HG03442 (cell line): Measurements from ENCODE around the gene FGF1.

Experiments used
- ATAC-seq: cut with Tn5 transposase; IDR thresholded peaks from one replicate; pipeline ENCODE4 v1.9.1; 2021; ENCODE audit warnings: mild to moderate bottlenecking, moderate library complexity; ENCODE audit not compliant: unreplicated experiment

FGF1 gene

DNA sequence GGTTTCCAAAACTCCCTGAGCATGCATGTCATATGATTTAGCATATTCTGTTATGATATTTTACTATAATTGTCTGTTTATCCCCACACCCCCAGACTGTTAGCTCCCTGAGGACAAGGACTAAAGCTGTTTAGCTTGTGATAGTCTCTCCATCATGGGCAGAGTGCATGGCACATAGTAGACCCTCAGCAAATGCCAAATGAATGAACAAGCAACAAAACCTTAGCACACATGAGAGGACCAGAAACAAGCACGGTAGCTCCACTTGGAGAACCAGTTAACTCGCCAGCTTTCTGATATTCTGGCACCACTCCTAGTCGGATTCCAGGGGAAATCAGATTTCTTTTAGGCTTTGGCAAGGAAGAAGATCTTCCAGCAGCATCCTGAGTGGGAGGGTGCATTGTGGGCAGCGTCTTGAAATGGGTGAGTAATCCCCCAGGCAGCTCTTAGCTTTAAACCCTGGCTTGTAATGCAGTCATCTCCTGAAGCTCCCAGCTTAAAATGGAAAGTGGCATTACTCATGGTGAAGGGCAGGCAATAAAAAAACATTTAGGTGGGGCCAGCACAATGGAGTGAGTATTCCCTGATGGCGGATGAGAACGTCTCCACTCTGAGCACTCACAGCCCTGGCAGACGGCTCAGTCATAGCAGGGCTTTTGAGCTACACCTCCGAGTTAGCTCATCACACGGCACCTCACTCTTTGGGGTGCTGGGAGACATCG is 41.1 kb downstream of the FGF1 start:
- no peak for ATAC-seq

DNA sequence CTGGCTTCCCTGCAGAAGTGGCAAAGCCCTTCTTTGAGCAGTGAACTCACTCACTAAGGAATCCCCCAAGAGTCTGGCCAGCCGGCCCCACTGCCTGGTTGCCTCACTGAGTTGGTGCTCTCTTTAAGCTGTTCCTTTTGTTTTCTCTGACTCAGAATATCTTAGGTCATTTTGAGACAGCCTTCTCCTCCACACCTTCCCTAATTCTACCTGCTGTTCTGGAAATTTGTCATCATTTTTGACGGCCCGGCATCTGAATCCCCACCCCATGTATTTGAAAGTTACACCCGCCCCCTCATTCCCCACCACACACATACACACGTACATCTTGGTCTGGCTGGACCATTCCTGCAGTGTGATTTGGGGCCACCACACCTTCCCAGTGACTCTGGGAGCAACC is 41.8 kb downstream of the FGF1 start:
- ATAC-seq: no peak

DNA sequence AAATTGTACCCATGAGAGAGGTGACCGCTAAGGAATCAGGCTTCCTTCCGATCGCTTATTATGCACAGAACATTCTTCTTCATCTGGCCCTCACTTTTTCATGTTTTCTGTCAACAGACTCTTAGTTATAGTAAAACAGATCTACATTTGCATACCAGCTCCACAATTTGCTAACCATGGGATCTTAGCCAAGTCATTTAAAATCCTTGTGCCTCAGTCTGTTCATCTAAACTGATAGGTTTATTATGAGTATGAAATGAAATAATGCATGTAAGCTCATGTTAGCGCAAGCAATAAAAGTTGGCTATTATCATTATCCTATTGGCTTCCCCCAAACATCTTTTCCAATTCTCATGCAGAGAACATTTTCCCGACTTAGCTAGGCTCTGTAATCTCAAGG is 42.3 kb downstream of the FGF1 start:
- ATAC-seq: no peak

DNA sequence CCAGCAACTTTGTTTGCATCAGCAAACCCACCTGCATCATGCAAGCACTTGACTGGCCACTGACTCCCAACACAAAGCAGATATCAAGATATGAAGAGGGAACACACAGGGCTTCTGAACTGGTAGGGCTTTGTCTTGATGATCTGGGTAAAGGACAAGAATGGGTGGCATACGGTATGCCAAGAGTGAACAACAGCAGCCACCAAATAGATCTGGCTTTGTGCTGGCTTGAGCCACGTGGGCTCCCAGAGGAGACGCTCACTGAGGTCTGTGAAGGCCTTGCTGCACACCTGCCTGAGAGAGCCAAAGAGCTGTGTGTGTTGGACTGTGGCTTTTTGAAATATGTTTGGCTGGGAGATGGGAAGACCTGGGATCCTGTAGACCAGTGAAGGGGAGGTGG is 43.5 kb downstream of the FGF1 start:
- ATAC-seq: no peak

DNA sequence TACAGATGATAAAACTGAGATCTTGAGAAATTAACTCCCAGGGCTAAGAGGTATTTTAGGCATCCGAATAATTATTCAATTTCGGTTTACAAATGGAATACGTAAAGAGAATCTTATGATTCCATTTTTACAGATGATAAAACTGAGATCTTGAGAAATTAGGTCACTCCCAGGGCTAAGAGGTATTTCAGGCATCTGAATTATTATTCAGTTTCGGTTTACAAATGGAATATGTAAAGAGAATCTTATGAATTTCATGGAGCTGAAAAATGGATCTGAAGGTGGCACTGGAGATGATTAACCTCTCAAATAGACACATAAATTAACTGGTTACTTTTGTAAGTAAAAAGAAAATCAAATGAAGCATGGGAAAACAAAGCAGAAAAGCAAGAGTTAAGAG is 44.2 kb downstream of the FGF1 start:
- ATAC-seq: no peak

DNA sequence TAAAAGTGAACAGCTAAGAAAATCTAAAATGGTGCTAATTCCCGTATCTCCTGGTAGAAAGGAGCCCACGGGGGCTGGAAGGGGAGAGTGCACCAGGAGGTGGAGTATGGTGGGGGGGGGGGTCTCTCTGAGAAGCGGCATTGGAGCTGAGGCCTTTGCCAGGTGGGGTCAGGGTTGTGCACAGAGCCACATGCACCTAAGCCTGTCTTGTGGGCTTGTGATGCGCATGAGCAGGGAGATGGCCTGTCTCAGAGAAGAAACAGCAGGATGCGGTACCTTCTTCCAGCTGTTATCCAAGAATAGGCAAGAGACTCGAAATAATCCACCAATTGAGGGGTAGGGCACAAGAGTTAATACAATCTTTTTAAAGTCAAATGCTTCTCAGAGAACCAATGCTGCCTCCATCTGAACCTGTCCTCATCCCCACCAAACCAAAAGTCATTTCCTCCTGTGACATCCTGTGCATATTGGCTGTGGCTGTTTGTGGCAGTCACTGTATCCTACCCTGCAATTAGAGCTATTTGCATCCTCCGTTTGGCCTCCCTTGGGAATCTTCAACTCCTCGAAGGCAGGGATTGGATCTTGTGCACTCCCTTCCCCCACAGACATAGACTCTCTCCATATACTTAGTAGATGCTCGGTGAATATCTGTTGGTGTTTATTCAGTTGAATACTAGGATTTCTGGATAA is 45.4 kb downstream of the FGF1 start:
- no peak for ATAC-seq

DNA sequence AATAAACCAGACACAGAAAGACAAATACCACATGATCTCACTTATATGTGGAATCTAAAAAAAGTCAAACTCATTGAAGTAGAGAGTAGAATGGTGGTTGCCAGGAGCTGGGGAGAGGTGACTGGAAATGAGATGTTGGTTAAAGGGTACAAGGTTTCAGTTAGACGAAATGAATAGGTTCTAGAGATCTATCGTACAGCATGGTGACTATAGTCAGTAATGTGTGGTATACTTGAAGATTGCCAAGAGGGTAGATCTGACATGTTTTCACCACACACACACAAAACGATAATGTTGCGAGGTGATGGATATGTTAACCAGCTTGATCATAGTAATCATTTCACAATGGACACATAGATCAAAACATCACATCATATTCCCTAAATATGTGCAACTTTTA is 46.4 kb downstream of the FGF1 start:
- ATAC-seq: no peak

DNA sequence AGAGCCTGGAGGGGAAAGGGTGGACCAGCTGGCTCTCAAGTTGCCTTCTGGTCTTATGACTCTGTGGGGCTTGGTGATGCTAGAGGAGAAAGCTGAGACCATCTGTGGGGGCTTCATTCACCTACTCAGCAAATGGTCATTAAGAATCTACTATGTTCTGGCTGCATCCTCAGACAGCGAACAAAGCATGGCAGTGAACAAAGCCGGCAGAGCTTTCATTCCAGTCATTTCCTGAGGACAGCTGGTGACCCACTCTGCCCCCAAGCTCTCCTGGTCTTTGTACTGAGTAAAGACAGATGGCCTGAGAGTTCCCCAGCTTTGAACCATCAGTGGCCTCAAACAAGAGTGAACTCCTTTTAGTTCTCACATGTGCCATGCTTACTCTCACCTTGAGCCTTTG is 48.0 kb downstream of the FGF1 start:
- ATAC-seq: no peak

DNA sequence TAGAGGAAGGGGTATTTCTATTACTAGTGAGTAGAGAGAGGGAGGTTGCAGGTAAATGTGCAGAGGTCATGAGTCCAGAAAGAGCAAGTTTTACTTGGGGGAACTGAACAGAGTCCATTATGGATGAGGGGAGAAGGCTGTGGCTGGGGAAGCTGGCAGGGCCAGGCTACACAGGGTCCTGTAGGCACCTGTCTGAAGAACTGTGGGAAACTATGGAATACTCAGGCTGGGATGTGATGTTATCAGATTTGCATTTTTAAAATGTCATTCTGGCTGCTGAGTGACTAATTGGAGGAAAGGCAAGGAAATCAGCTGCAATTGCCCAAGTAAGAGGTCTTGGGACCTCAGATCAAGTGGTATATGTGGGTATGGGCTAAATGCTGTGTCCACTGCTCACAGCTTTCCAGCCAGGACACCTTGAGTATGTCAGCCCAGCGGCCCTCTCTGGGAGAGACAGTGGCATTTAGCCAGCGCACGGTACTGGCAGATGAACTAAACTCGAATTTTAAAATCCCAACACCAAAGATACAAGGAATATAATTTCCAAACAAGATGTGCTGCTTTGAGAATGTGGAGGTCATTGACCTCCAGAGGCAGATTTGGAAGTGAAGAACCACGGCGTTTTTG is 49.1 kb downstream of the FGF1 start:
- no peak for ATAC-seq

DNA sequence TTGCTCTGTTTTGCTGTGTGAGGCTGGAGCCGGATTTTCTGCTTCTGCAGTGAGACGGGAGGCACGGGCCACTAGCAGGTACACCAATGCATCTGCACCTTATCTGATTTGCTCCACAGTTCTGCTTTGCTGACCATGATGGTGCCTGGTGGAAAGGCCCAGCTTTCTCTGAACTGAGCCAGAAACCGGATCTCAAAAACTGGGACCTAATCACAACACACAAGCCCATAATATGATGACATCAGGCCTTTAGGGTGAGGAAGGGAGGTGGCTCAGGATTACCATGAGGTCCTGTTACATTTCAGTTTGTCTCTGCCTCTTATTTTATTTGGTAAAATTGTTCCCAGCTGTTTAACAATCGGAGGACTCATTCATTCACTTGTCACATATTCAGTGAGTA is 49.8 kb downstream of the FGF1 start:
- ATAC-seq: no peak

DNA sequence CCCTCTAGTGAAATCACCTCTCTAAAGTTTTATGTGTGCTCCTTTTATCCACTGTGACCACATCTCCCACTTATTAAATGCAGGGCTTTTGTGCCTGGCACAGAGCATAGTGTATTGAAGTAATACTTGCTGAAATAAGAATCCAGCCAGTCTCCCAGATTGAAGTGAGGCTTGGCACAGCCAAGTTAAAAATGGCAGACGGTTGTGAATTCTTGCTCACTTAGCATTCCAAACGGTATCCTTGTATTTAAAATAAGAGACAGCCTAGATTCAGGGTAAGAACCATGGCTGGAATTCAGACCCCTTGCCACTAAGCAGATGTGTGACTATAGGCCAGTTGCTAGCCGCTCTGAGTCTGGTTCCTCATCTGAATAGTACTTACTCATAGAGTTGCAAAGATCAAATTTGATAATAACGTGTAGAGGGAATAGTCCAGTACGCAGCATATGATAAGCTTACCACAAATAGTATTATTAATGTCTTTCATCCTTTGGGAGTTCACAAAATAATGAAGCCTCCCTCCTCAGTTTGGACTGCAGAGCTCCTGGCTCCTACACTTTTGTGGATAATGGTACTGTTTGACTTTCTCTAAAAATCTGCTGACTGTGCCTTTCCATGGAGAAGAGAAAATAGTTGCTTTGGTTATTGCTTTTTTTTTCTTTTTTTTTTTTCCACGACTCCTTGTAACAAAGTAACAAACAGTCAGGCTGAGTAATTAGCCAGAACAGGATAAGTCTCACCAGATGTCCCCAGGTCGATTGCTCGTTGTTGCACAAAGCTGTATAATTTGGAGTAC is 51.5 kb downstream of the FGF1 start:
- no peak for ATAC-seq

DNA sequence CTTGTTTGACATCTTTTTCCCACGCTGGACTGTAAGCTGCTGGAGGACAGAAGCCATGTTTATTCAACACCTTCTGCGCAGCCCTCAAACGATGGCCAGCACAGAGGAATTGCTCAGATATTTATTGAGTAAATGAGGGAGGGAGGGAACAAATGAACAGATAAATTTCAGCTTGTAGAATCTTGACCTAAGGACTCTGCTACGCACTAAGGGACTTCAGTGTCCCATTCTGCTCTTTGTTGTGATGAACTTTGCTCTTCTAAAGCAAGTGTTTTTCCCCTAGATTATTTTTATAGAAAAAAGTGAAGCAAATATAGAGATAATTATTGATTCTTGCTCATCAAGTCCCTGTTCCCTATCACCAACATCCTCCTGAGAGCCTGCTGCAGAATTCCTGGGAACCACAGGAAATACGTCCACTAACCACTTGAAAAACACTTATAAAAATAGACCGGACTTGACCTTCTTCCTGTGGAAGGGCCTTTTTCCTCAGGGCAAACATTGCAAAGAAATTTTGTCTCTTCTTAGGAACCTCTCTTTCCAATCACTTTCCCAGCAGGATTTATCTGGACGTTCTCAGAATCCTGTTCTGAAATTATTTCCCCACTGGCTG is 54.9 kb downstream of the FGF1 start:
- ATAC-seq: no peak

DNA sequence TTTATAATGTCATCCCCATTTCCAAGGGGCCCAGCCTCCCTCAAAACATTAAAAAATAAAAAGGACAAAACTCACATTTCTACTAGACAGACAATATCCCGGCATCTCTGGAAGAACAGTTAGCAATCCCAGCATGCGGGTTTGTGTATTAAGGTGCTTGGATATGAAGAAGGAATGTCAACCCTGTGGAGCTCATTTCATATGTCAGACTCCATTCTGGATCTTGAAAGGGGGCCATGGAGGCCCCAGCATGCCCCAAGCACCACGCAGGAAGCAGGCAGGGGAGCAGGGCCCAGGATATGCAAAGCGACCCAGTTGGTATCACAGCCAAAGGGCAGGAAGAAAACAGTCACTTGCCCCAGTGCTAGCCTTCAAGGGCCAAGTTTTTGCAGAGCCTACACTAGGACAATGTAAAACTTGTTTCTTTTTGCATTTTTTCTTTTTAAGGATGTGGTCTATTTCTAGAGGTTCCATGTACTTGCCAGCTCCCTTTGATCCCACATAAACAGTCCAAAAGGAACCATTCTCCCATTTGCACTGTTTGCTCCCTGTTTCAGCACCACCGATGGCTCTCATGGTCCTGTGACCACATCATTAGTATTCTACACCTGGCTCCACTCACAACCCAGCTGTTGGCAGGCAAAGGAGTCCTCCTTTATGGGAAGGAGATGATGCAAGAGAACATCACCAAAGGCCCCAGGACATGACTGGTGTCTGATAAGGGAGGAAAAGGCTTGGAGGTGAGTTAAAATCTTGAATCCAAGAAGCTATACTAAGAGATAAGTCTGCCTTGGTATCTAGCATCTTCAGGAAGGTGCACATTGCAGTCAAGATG is 58.3 kb downstream of the FGF1 start:
- ATAC-seq: no peak

DNA sequence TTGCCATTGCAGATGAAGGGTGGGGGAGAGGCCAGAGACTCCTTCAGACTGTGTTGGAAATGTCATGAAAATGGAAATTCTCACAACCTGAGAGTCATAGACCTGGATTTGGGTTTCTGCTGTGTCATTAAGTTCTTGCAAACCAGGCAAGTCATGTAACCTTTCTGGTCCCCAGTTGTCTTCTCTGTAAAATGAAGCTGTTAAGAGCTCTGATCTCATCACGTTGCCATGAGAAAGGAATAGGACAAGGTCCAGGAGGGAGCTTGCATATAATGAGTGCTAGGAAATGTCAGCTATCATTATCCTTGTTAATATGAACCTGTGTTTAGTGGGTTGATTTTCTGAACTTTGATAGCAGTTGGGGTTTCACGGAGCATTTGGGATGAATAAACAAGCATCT is 59.1 kb downstream of the FGF1 start:
- no peak for ATAC-seq

DNA sequence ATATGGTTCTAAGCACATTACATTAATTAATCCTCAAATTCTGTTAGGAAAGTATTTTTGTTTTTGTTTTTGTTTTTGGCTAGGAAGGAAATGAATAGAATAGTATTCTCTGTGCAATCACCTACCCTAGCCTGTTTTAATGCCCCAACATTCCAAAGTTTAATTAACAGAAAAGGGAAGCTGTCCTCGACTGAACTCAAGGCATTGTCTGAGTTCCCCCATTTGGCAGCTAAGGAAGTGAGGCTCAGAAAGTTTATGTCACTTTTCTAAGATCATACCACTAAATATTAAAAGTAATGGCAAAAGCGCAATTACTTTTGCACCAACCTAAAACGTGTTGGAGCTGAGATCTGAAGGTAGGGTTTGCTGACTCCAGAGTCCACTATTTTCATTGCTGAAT is 59.8 kb downstream of the FGF1 start:
- ATAC-seq: no peak

DNA sequence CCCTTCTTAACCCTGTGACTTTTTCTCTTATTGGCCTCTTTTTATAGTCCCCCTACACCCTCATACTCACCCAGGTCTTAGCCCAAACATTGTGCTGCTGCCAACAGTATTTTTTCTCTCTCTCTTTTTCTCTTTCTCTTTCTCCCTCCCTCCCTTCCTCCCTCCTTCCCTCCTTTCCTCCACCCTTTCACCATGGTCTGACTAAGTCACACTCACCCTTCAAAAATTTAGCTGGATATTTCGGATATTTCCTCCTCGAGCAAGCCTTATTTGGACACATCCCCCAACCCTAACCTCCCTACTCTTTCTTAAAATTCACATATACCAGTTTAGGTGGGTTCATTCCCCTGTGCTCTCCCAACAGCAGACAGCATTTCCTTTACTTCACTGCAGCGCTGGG is 64.7 kb downstream of the FGF1 start:
- ATAC-seq: no peak

DNA sequence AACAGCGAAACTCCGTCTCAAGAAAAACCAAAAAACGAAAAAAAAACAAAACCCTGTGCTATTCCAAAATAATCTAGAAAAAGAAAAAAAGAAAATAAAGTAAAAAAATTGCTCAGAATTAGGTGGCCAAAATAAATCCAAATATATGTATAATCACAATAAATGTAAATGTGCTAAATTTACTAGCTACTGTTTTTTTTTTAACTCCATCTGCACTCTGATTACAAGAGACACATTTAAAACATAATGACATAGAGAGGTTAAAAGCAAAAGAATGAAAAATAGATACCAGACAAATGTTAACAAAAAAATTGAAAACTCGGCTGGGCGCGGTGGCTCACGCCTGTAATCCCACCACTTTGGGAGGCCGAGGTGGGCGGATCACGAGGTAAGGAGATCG is 66.1 kb downstream of the FGF1 start:
- no peak for ATAC-seq

DNA sequence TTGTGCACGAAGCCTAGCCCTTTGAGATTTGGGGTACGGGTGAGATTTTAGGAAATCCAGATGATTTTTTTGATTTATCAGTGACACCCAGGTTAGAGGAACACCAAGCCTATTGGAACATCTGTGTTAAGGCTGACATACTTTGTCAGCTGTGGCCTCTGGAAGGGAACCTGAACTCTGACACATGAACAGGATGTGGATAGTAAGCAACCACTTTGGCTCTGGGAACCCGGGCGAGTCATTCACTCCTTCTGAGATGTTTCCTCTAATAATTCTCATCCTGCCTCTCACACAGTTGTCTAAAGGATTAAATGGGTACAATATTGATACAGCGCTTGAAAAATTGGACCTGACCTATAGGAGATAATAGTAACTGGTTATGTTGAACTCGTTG is 67.8 kb downstream of the FGF1 start:
- no peak for ATAC-seq

DNA sequence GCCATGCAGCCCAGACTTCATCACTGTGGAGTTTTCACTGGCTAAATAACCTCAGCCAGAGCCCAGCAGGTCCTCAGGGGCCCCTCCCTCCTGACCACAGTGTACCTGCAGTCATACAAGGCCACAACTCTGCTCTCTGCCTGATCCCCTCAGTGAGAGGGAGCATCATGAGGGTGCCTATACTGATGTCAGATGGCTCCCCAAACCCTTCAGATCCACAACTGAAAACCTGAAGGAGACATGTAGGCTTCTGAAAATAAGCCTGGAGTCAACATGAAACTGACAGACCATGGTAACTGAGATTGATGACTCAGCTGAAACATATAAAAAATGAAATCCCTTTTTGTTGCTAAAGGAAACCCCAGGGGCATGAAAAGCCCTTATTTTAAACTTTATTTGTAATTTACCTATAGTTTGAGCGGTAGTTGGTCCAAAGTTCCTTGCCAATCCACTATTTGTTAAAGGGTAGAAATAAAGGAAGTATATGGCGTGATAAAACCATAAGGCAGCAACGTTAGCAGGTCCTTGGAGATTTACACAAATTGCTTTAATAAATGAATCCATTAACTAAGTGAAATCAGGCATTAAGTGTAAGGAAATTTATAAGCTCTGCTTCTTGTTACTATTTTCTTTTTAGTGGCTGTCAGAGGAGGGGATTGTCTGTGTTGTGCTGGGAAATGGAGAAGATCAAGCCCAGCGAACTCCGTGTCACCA is 68.3 kb downstream of the FGF1 start:
- no peak for ATAC-seq

DNA sequence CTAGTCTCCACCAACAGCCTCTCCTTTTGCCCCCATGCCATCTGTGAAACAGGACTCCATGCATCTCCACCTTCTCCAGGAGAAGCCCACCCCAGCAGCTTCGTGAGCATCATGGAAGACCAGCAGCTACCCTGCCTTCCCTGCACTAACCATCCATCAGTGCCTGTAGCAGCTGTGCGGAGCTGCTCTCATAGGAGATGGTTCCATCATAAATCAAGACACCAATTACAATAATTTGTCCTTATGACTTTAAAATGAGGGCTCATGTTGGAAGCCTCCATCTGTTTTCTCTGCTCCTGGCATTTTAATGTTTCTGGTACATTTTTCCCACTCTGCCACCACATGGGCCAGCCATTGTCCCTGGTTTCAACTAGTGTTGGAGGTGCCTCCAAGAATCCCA is 69.9 kb downstream of the FGF1 start:
- no peak for ATAC-seq
